ENCODE data around the gene ASCC3. TPM values are rescaled to one million over a fixed set of nuclear protein-coding genes. Genes with fewer than 3 reads are reported as not detected.

Gene ASCC3
- total RNA-seq, 1 donor from 2014 or later: 75.3 TPM

- H3K36me3 Mint-ChIP-seq: peaks cover 12% of the 10 kb centered on the region
- peaks cover 7% of the 10 kb centered on the region for H3K9me3 Mint-ChIP-seq
- Histone ChIP-seq H3K36me3 (no peaks in the 10 kb centered on the region), H3K4me2 (no peak overlapping the region), H4K20me1 (ENCODE audit: low read depth) (no peaks in the 10 kb centered on the region), H3K9ac (no peak overlapping the region), H2AFZ (replicated peaks) (no peak overlapping the region), H3K9me3 (ENCODE audit: low read depth) (no peaks in the 10 kb centered on the region), H3K27ac (no peak overlapping the region), H3F3A (ENCODE audit: low read depth) (peaks cover 22% of the 10 kb centered on the region), H3K27me3 (no peaks in the 10 kb centered on the region), H3K4me3 (no peak overlapping the region), H3K79me2 (ENCODE audit: low read depth) (peaks cover 98% of the 10 kb centered on the region), H3K4me1 (peaks cover 42% of the 10 kb centered on the region)
- no peak for DNase-seq (ENCODE audit: low spot score)
- peaks cover 2% of the 10 kb centered on the region for H3K27me3 Mint-ChIP-seq (ENCODE audit: insufficient read depth, low read depth)
- H3K4me1 Mint-ChIP-seq: peaks cover 22% of the 10 kb centered on the region
- TF ChIP-seq CTCF (IDR thresholded peaks at IDR 0.05) (no peak), EZH2 (IDR thresholded peaks at IDR 0.05) (no peak), EZH2phosphoT487 (IDR thresholded peaks at IDR 0.05) (no peak)
- no peak overlapping the region for H3K4me3 Mint-ChIP-seq
- no peak overlapping the region for H3K27ac Mint-ChIP-seq
Measured at GRCh38 chr6:100876251-100876650, 4.9 kb downstream of the ASCC3 start.

DNA sequence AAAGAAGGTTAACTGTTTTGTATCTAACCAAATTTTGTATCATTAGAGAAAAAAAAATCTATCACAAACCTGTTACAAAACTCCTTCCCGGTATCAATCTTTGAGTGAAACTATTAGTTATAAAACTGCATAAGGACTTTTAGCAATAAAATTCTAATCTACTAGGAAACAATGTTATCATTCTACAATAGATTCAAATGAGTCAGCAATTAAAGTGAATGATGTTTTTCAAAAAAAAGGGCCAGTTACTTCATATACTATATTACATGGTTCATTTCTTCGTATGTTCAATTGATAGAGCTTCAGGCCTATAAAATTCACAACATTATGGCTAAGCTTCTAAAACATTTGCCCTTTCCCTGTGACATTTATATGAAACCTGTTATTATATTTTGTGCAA is 15.6 kb downstream of the ASCC3 start:
- peaks cover 40% of the 10 kb centered on the region for H3K79me2 ChIP-seq (ENCODE audit: low read depth)
- no peaks in the 10 kb centered on the region for H3K9me3 ChIP-seq (ENCODE audit: low read depth)
- no peak overlapping the region for H3K4me2 ChIP-seq
- no peaks in the 10 kb centered on the region for H3K9me3 Mint-ChIP-seq
- TF ChIP-seq EZH2phosphoT487 (IDR thresholded peaks at IDR 0.05) (no peak), EZH2 (IDR thresholded peaks at IDR 0.05) (no peak), CTCF (IDR thresholded peaks at IDR 0.05) (no peak)
- peaks cover 12% of the 10 kb centered on the region for H3K36me3 ChIP-seq
- no peak overlapping the region for H3K27ac ChIP-seq
- H2AFZ ChIP-seq (replicated peaks): no peak overlapping the region
- no peak for DNase-seq (ENCODE audit: low spot score)
- H3K4me1 Mint-ChIP-seq: no peaks in the 10 kb centered on the region
- H3K4me3 Mint-ChIP-seq: no peak overlapping the region
- no peaks in the 10 kb centered on the region for H3K4me1 ChIP-seq
- no peak overlapping the region for H3K27ac Mint-ChIP-seq
- peaks cover 10% of the 10 kb centered on the region for H4K20me1 ChIP-seq (ENCODE audit: low read depth)
- no peak overlapping the region for H3K9ac ChIP-seq
- no peak overlapping the region for H3K4me3 ChIP-seq
- H3K27me3 Mint-ChIP-seq (ENCODE audit: insufficient read depth, low read depth): no peaks in the 10 kb centered on the region
- peaks cover 10% of the 10 kb centered on the region for H3K36me3 Mint-ChIP-seq
- H3K27me3 ChIP-seq: no peaks in the 10 kb centered on the region
- H3F3A ChIP-seq (ENCODE audit: low read depth): no peaks in the 10 kb centered on the region

GRCh38 chr6:100862063-100862462 is 19.1 kb downstream of the ASCC3 start:
- no peak overlapping the region for H3K27ac Mint-ChIP-seq
- peaks cover 19% of the 10 kb centered on the region for H3K36me3 Mint-ChIP-seq
- peaks cover 16% of the 10 kb centered on the region for H3K36me3 ChIP-seq
- no peaks in the 10 kb centered on the region for H3K4me1 Mint-ChIP-seq
- H3K9me3 ChIP-seq (ENCODE audit: low read depth): no peaks in the 10 kb centered on the region
- no peak overlapping the region for H2AFZ ChIP-seq (replicated peaks)
- no peak overlapping the region for H3K4me3 ChIP-seq
- peaks cover 7% of the 10 kb centered on the region for H3K79me2 ChIP-seq (ENCODE audit: low read depth)
- DNase-seq (ENCODE audit: low spot score): no peak
- no peak overlapping the region for H3K9ac ChIP-seq
- no peak overlapping the region for H3K27ac ChIP-seq
- H3K4me2 ChIP-seq: no peak overlapping the region
- H3K9me3 Mint-ChIP-seq: no peaks in the 10 kb centered on the region
- TF ChIP-seq EZH2phosphoT487 (IDR thresholded peaks at IDR 0.05) (no peak), CTCF (IDR thresholded peaks at IDR 0.05) (no peak), EZH2 (IDR thresholded peaks at IDR 0.05) (no peak)
- H3K27me3 ChIP-seq: no peaks in the 10 kb centered on the region
- no peaks in the 10 kb centered on the region for H4K20me1 ChIP-seq (ENCODE audit: low read depth)
- no peaks in the 10 kb centered on the region for H3K27me3 Mint-ChIP-seq (ENCODE audit: insufficient read depth, low read depth)
- H3K4me3 Mint-ChIP-seq: no peak overlapping the region
- H3K4me1 ChIP-seq: no peaks in the 10 kb centered on the region
- no peaks in the 10 kb centered on the region for H3F3A ChIP-seq (ENCODE audit: low read depth)

Measured in neural progenitor cell (in vitro differentiated cells).